K562 (cell line): ENCODE data around the gene GABRR1. TPM values are rescaled to one million over a fixed set of nuclear protein-coding genes. Genes with fewer than 3 reads are reported as not detected.

Source experiments
- ATAC-seq: fragments of 200-7000 bp; cut with Tn5 transposase; 3 replicates; pipeline ENCODE4 v1.9.1; 2020; ENCODE audit warnings: moderate library complexity
- BruUV-seq: library from RNA; stranded (reverse); fragments of 400-500 nt; replicated peaks from 2 replicates; lab custom pipeline; 2021; lab: Mats Ljungman, UMichigan
- CTCF ChIA-PET: fragments of 300-600 bp; formaldehyde crosslinking; extraction: SDS; loops from one replicate; lab custom pipeline; 2021; ENCODE audit warnings: low intra/inter-chr PET ratio; lab: Yijun Ruan, JAX
- POLR2A ChIA-PET: fragments of 300-600, 350-650 bp; sonication (Branson Sonifier 250); formaldehyde crosslinking; extraction: SDS; loops from one replicate; lab custom pipeline; 2021; ENCODE audit warnings: antibody characterized with exemption, inconsistent platforms; lab: Yijun Ruan, JAX
- DNase-seq, 4 experiments: peaks; one replicate each; pipeline versions ENCODE4 v3.0.0 to v3.0.0-alpha.2; 2011 to 2018; ENCODE audit warnings: low spot score in 3 of 4, mixed read lengths in 3 of 4; ENCODE audit errors: extremely low read depth in 1 of 4
- FAIRE-seq: peaks from 2 replicates; lab custom pipeline; 2011; peaks lifted over from hg19 to GRCh38; lab: Jason Lieb, UNC
- H2AFZ ChIP-seq: 2 replicates; pipeline ENCODE4 v1.6.0; 2011; ENCODE audit warnings: low read depth, low read length, control low read depth, inconsistent platforms
- H3K27ac ChIP-seq: fragments of 200-600 bp; 3 replicates; pipeline ENCODE4 v1.8.0; 2011; ENCODE audit warnings: low read depth, mild to moderate bottlenecking, control low read depth, inconsistent platforms, low read length, moderate library complexity, mixed read lengths; ENCODE audit errors: extremely low read depth
- H3K27me3 ChIP-seq, 2 experiments: fragments of 300-600 bp in 1 of 2; 2 replicates in 1 of 2; 3 replicates in 1 of 2; pipeline versions ENCODE4 v1.6.0 to v1.8.0; 2011; ENCODE audit warnings: inconsistent platforms in 2 of 2, low read length in 2 of 2, mild to moderate bottlenecking in 1 of 2, mixed read lengths in 1 of 2, moderate library complexity in 1 of 2; ENCODE audit not compliant: control insufficient read depth in 2 of 2, insufficient read depth in 2 of 2
- H3K36me3 ChIP-seq: fragments of 300-600 bp; 3 replicates; pipeline ENCODE4 v1.8.0; 2011; ENCODE audit warnings: mild to moderate bottlenecking, low read length, inconsistent platforms; ENCODE audit not compliant: control insufficient read depth, insufficient read depth
- H3K4me1 ChIP-seq, 2 experiments: fragments of 200-600 bp in 1 of 2; replicated peaks in 1 of 2; 2 replicates in 1 of 2; 3 replicates in 1 of 2; pipeline versions ENCODE4 v1.5.1 to v1.8.0; 2011; ENCODE audit warnings: inconsistent platforms in 2 of 2, low read length in 2 of 2, mild to moderate bottlenecking in 1 of 2, mixed read lengths in 1 of 2, moderate library complexity in 1 of 2; ENCODE audit not compliant: control insufficient read depth in 2 of 2, insufficient read depth in 2 of 2
- H3K4me2 ChIP-seq: 2 replicates; pipeline ENCODE4 v1.6.1; 2011; ENCODE audit warnings: low read length, control low read depth, inconsistent platforms, mixed read lengths; ENCODE audit not compliant: insufficient read depth
- H3K4me3 ChIP-seq: fragments of 200-600 bp; sonication (generic), shearing (Covaris generic); 2 replicates; pipeline ENCODE4 v1.5.1; 2016; ENCODE audit warnings: control low read depth, inconsistent platforms
- H3K79me2 ChIP-seq: fragments of 200-600 bp; 3 replicates; pipeline ENCODE4 v1.8.0; 2011; ENCODE audit warnings: low read length, inconsistent platforms; ENCODE audit not compliant: control insufficient read depth, insufficient read depth
- H3K9ac ChIP-seq, 2 experiments: 2 replicates each; pipeline versions ENCODE4 v1.6.0 to v1.6.1; 2011; ENCODE audit warnings: low read depth in 2 of 2, low read length in 2 of 2, control low read depth in 1 of 2, inconsistent platforms in 1 of 2, mild to moderate bottlenecking in 1 of 2, mixed read lengths in 1 of 2; ENCODE audit not compliant: insufficient read depth in 1 of 2
- H3K9me1 ChIP-seq: one replicate; pipeline ENCODE4 v1.6.0; 2011; ENCODE audit warnings: inconsistent platforms, mild to moderate bottlenecking, low read length, moderate library complexity; ENCODE audit not compliant: control insufficient read depth, insufficient read depth
- H3K9me3 ChIP-seq: replicated peaks from 2 replicates; pipeline ENCODE4 v1.5.1; 2011; ENCODE audit warnings: low read depth, low read length, inconsistent platforms; ENCODE audit not compliant: control insufficient read depth, insufficient read depth
- H4K20me1 ChIP-seq: replicated peaks from 2 replicates; pipeline ENCODE4 v1.6.1; 2011; ENCODE audit warnings: low read length, inconsistent platforms, mixed read lengths; ENCODE audit not compliant: control insufficient read depth, insufficient read depth
- KAT2B ChIP-seq: IDR thresholded peaks from one replicate; pipeline ENCODE4 v1.6.1; 2012; ENCODE audit warnings: low read depth, mild to moderate bottlenecking, control low read depth, inconsistent platforms, low read length, moderate library complexity
- RAD21 ChIP-seq, 2 experiments: fragments of 250-450 bp in 1 of 2; fragments of 450-650 bp in 1 of 2; sonication (Bioruptor Pico) in 1 of 2; formaldehyde crosslinking in 1 of 2; IDR thresholded peaks in 1 of 2; conservative IDR thresholded peaks in 1 of 2; 2 replicates each; pipeline versions ENCODE4 v1.4.0 to v1.8.0; 2020 to 2022; ENCODE audit warnings: mild to moderate bottlenecking in 2 of 2, moderate library complexity in 1 of 2
- ZKSCAN3 ChIP-seq: fragments of 250-450 bp; sonication (Bioruptor Pico); IDR thresholded peaks from 2 replicates; pipeline ENCODE4 v1.4.0; 2020
- WGBS: fragments of 100-300 bp; shearing (Covaris generic); methylation state at CpG from one replicate; pipeline ENCODE4 v1.1.6; 2016; ENCODE audit warnings: low coverage, mixed read lengths; ENCODE audit not compliant: insufficient coverage; ENCODE audit errors: missing lambda C conversion rate; 5-methylcytosine and 5-hydroxymethylcytosine counted together
- in situ Hi-C: fragments of 300-500 bp; cut with MboI; formaldehyde crosslinking; loops from 4 replicates; pipeline ENCODE4 v1.15.0; 2018; ENCODE audit warnings: inconsistent platforms, mixed read lengths
- intact Hi-C: fragments of 100-400 bp; cut with micrococcal nuclease; formaldehyde crosslinking; loops from 2 replicates; pipeline ENCODE4 v1.14.2; 2022
- polyA plus RNA-seq, 8 experiments: library from polyadenylated mRNA; depleted of rRNA in 4 of 8; stranded (reverse) in 5 of 8; unstranded in 3 of 8; fragments of >200 nt; fragmentation: Nextera tagmentation in 2 of 8; fragmentation: Illumina TruSeq in 1 of 8; extraction: Ambion mirVana in 2 of 8; extraction: Trizol in 1 of 8; gene quantifications; 2 replicates each; pipeline versions ENCODE4 v1.2.1 to v1.2.3, GENCODE V29; 2011 to 2014; ENCODE audit warnings: inconsistent platforms in 1 of 8, missing spikeins in 1 of 8
- total RNA-seq, 7 experiments: library from RNA; depleted of rRNA in 6 of 7; stranded (reverse); fragments of >200 nt in 6 of 7; fragmentation: Illumina TruSeq in 2 of 7; extraction: Trizol in 2 of 7; gene quantifications; 2 replicates each; pipeline versions ENCODE4 v1.2.1 to v1.2.3, GENCODE V29; 2011 to 2021; ENCODE audit warnings: low replicate concordance in 1 of 7
- TF ChIP-seq, protein P1 (sequence below): fragments of 250-450 bp; sonication (Bioruptor Pico); IDR thresholded peaks from 2 replicates; pipeline ENCODE4 v1.8.0; 2022; ENCODE audit warnings: moderate library complexity, mild to moderate bottlenecking, inconsistent platforms
- TF ChIP-seq, protein P2 (sequence below), 3 experiments: IDR thresholded peaks in 2 of 3; conservative IDR thresholded peaks in 1 of 3; 2 replicates each; pipeline ENCODE4 v1.5.1; 2011 to 2012; ENCODE audit warnings: low read length in 3 of 3, mild to moderate bottlenecking in 3 of 3, control low read depth in 2 of 3, improper control_type of control experiment in 1 of 3, inconsistent platforms in 1 of 3, low read depth in 1 of 3, mixed read lengths in 1 of 3, moderate library complexity in 1 of 3; ENCODE audit not compliant: insufficient read depth in 2 of 3

GABRR1 gene
- total and polyA plus RNA-seq, 9 of the 15 experiments (the other 6 are each of a cell fraction or from before 2014, with no cell fraction given): not detected

- TF ChIP-seq, protein P1, sequence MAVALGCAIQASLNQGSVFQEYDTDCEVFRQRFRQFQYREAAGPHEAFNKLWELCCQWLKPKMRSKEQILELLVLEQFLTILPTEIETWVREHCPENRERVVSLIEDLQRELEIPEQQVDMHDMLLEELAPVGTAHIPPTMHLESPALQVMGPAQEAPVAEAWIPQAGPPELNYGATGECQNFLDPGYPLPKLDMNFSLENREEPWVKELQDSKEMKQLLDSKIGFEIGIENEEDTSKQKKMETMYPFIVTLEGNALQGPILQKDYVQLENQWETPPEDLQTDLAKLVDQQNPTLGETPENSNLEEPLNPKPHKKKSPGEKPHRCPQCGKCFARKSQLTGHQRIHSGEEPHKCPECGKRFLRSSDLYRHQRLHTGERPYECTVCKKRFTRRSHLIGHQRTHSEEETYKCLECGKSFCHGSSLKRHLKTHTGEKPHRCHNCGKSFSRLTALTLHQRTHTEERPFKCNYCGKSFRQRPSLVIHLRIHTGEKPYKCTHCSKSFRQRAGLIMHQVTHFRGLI (CRISPR knock-in tag): no peak
These were observed 55.1 kb downstream of the GABRR1 start (continued) for GRCh38 chr6:89162047-89162371.

- in situ Hi-C loops (no loop called here), intact Hi-C loops (no loop called here)
- Histone ChIP-seq H3K4me3 (no peak overlapping the region), H3K4me1 (no peaks in the 10 kb centered on the region), H3K36me3 (no peaks in the 10 kb centered on the region), H3K79me2 (no peaks in the 10 kb centered on the region), H3K9me3 (no peaks in the 10 kb centered on the region), H4K20me1 (no peaks in the 10 kb centered on the region), H2AFZ (no peak overlapping the region), H3K9me1 (no peaks in the 10 kb centered on the region), H3K27ac (no peak overlapping the region), H3K9ac (no peak overlapping the region), H3K4me2 (no peak overlapping the region), H3K27me3 (peaks cover 2 to 12% of the 10 kb centered on the region in 2 experiments; a peak in 3 of 5 replicates)
- POLR2A ChIA-PET: interaction anchor here (0.6 kb wide), 1 partner anchor 246 kb away, joined by 4 read pairs; no protein-coding TSS in a partner anchor
- peak; percentile 6 to 22 (median 10) for DNase-seq
- TF ChIP-seq KAT2B: no peak
- TF ChIP-seq, protein P2, sequence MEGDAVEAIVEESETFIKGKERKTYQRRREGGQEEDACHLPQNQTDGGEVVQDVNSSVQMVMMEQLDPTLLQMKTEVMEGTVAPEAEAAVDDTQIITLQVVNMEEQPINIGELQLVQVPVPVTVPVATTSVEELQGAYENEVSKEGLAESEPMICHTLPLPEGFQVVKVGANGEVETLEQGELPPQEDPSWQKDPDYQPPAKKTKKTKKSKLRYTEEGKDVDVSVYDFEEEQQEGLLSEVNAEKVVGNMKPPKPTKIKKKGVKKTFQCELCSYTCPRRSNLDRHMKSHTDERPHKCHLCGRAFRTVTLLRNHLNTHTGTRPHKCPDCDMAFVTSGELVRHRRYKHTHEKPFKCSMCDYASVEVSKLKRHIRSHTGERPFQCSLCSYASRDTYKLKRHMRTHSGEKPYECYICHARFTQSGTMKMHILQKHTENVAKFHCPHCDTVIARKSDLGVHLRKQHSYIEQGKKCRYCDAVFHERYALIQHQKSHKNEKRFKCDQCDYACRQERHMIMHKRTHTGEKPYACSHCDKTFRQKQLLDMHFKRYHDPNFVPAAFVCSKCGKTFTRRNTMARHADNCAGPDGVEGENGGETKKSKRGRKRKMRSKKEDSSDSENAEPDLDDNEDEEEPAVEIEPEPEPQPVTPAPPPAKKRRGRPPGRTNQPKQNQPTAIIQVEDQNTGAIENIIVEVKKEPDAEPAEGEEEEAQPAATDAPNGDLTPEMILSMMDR (IDR thresholded peaks at IDR 0.05 in 2 of 3, conservative IDR thresholded peaks at IDR 0.05 in 1 of 3; ENCODE audit: insufficient read depth in 2 of 3, low read depth in 1 of 3, low read length in 3 of 3): peak; percentile 11 to 31 (median 18); a peak in 2 of 6 replicates
- TF ChIP-seq RAD21 (CRISPR knock-in tag; conservative IDR thresholded peaks at IDR 0.05 in 1 of 2, IDR thresholded peaks at IDR 0.05 in 1 of 2): peak in 1 of 2 experiments; percentile 41; a peak in 1 of 4 replicates
- no peak for TF ChIP-seq ZKSCAN3
- no TSS peak for BruUV-seq
- peak; percentile 74 for ATAC-seq
- CTCF ChIA-PET: no interaction called here
- WGBS: 7% methylated on average over 7 of the region's 7 CpGs
- FAIRE-seq: no peak
These were observed 55.7 kb downstream of the GABRR1 start for GRCh38 chr6:89161326-89162046.
